Lung (tissue), 12 donors: Measurements from ENCODE around the gene WDR82. TPM values are rescaled to one million over a fixed set of nuclear protein-coding genes. Genes with fewer than 3 reads are reported as not detected.
A peak's percentile ranks its signal among the peaks of the same experiment; 100 is the strongest.

ENCODE experiments used
- ATAC-seq: fragments of 200-7000 bp; cut with Tn5 transposase; one replicate; pipeline ENCODE4 v1.9.1; 2020; ENCODE audit warnings: moderate number of reproducible peaks; ENCODE audit not compliant: insufficient read depth, low FRiP score
- DNase-seq, 3 donors: peaks; one replicate each; pipeline ENCODE4 v3.0.0-alpha.2; 2013 to 2017
- H3K27ac ChIP-seq, 2 donors: one replicate each; pipeline ENCODE4 v1.5.1; 2013; ENCODE audit warnings: mild to moderate bottlenecking in 2 of 2, moderate library complexity in 2 of 2, control low read depth in 1 of 2, inconsistent platforms in 1 of 2, low read depth in 1 of 2, low read length in 1 of 2
- H3K27me3 ChIP-seq, 3 donors: one replicate each; pipeline ENCODE4 v1.5.1; 2013; ENCODE audit warnings: low read length in 2 of 3; ENCODE audit not compliant: control insufficient read depth in 3 of 3, insufficient read depth in 3 of 3
- H3K36me3 ChIP-seq, 4 donors: one replicate each; pipeline ENCODE4 v1.5.1; 2013; ENCODE audit warnings: low read length in 4 of 4, mild to moderate bottlenecking in 1 of 4, moderate library complexity in 1 of 4; ENCODE audit not compliant: control insufficient read depth in 4 of 4, insufficient read depth in 4 of 4
- H3K4me1 ChIP-seq, 5 donors: one replicate each; pipeline ENCODE4 v1.5.1; 2013; ENCODE audit warnings: low read length in 5 of 5, mild to moderate bottlenecking in 2 of 5, moderate library complexity in 1 of 5; ENCODE audit not compliant: control insufficient read depth in 5 of 5, insufficient read depth in 5 of 5
- H3K4me3 ChIP-seq: one replicate; pipeline ENCODE4 v1.5.1; 2013; ENCODE audit warnings: mild to moderate bottlenecking, control low read depth, moderate library complexity
- H3K9ac ChIP-seq, 2 donors: one replicate each; pipeline ENCODE4 v1.5.1; 2013; ENCODE audit warnings: low read length in 2 of 2, control low read depth in 1 of 2; ENCODE audit not compliant: insufficient read depth in 1 of 2
- H3K9me3 ChIP-seq, 4 donors: one replicate each; pipeline ENCODE4 v1.5.1; 2013; ENCODE audit warnings: low read length in 3 of 4, mild to moderate bottlenecking in 1 of 4, moderate library complexity in 1 of 4; ENCODE audit not compliant: control insufficient read depth in 4 of 4, insufficient read depth in 3 of 4
- CTCF ChIP-seq: IDR thresholded peaks from 2 replicates; pipeline ENCODE4 v1.5.1; 2012; ENCODE audit warnings: mild to moderate bottlenecking; ENCODE audit errors: control extremely low read depth, extremely low read depth
- WGBS, 2 donors: extraction: QIAGEN DNeasy Blood & Tissue Kit; methylation state at CpG; one replicate each; pipeline ENCODE4 v1.1.7; 2013; 5-methylcytosine and 5-hydroxymethylcytosine counted together
- polyA plus RNA-seq, 2 donors: library from polyadenylated mRNA; stranded (reverse); fragments of 200-250 nt; gene quantifications; one replicate each; pipeline ENCODE4 v1.2.1, GENCODE V29; 2013
- total RNA-seq, 2 donors: library from RNA; depleted of rRNA in 1 of 2; stranded (reverse); fragments of >200 nt in 1 of 2; gene quantifications; one replicate each; pipeline ENCODE4 v1.2.1, GENCODE V29; 2014 to 2021
- donor health status: control.
- donor health status: control.
- donor health status: Bipolar disorder and iron deficiency.
- donor health status: healthy.
- donor health status: DM: yes; HTN: yes; CAD: no.

Gene WDR82
- total and polyA plus RNA-seq, 4 donors, result 19.4 to 72.8 (median 51.1) TPM

- TF ChIP-seq CTCF, result no peak
- Histone ChIP-seq H3K4me1 (peaks cover 0 to 13% (median 0%) of the 10 kb centered on the region in 5 donors), H3K27me3 (peaks cover 0 to 4% (median 0%) of the 10 kb centered on the region in 3 donors), H3K9ac (peak overlapping the region in 1 of 2 donors; percentile 76), H3K27ac (peak overlapping the region in 1 of 2 donors; percentile 2), H3K4me3 (no peak overlapping the region), H3K9me3 (no peaks in the 10 kb centered on the region), H3K36me3 (no peaks in the 10 kb centered on the region)
- DNase-seq, result peak; percentile 60 to 65 (median 65)
- WGBS, 2 donors, result 13 to 17% methylated on average over 45 of the region's 45 CpGs
- peak; percentile 83 for ATAC-seq
Observed at GRCh38 chr3:52317208-52318000, 39.0 kb upstream of the WDR82 start.

- H3K4me1 ChIP-seq, result peaks cover 0 to 18% (median 0%) of the 10 kb centered on the region in 5 donors
- TF ChIP-seq CTCF, result no peak
- no peak within 1 kb of the TSS for H3K9ac ChIP-seq
- H3K9me3 ChIP-seq, result no peaks in the 10 kb centered on the region
- DNase-seq (no peak), ATAC-seq (no peak)
- H3K27ac ChIP-seq, result no peak within 1 kb of the TSS
- WGBS, 2 donors, result 95 to 97% methylated on average over 3 of the region's 3 CpGs
- no peaks in the 10 kb centered on the region for H3K36me3 ChIP-seq
- no peak within 1 kb of the TSS for H3K4me3 ChIP-seq
- H3K27me3 ChIP-seq, result peaks cover 0 to 4% (median 0%) of the 10 kb centered on the region in 3 donors
Observed at GRCh38 chr3:52315977-52316764, 37.7 kb upstream of the WDR82 start, which contains the start of gene DNAH1. Gene DNAH1, plus strand, starts transcription at chr3:52316319. Its CDS starts 6,124 bp downstream, at chr3:52322443.

- Histone ChIP-seq H3K27me3 (peaks cover 0 to 4% (median 0%) of the 10 kb centered on the region in 3 donors), H3K4me3 (no peak overlapping the region), H3K36me3 (peaks cover 0 to under 1% (median 0%) of the 10 kb centered on the region in 4 donors), H3K4me1 (peaks cover 0 to 21% (median 0%) of the 10 kb centered on the region in 5 donors), H3K9ac (no peak overlapping the region), H3K27ac (no peak overlapping the region), H3K9me3 (no peaks in the 10 kb centered on the region)
- TF ChIP-seq CTCF, result no peak
- ATAC-seq (no peak), DNase-seq (no peak)
- WGBS, 2 donors, result 93 to 96% methylated on average over 6 of the region's 6 CpGs
Observed at GRCh38 chr3:52315006-52315405, 36.6 kb upstream of the WDR82 start.
